ENCODE measurements around the gene PARD3. TPM values are rescaled to one million over a fixed set of nuclear protein-coding genes. Genes with fewer than 3 reads are reported as not detected.

Gene PARD3
- 88.7 TPM for total RNA-seq

- Histone ChIP-seq H3K27me3 (ENCODE audit: control insufficient read depth in 3 of 3, insufficient read depth in 3 of 3, low read length in 3 of 3) (no peaks in the 10 kb centered on the region), H3K9ac (ENCODE audit: low read depth in 1 of 3, low read length in 3 of 3) (peak within 1 kb of the TSS; percentile 77 to 89 (median 84)), H3K4me1 (ENCODE audit: control insufficient read depth in 3 of 3, insufficient read depth in 3 of 3, low read length in 3 of 3) (peaks cover 33 to 46% (median 36%) of the 10 kb centered on the region in 3 donors), H3K9me3 (ENCODE audit: control insufficient read depth in 3 of 3, low read length in 3 of 3) (no peaks in the 10 kb centered on the region), H3K36me3 (ENCODE audit: control insufficient read depth in 3 of 3, insufficient read depth in 3 of 3, low read length in 3 of 3) (no peaks in the 10 kb centered on the region), H3K4me3 (ENCODE audit: low read length in 3 of 3) (peak within 1 kb of the TSS; percentile 74 to 77 (median 76)), H3K27ac (ENCODE audit: low read depth, low read length) (peak within 1 kb of the TSS; percentile 75)
Observed at GRCh38 chr10:34815185-34816084, at the start of gene PARD3. Gene PARD3 (minus strand): TSS chr10:34815296. CDS start chr10:34814995, 301 bp downstream.

GRCh38 chr10:34864149-34865067 lies 49.3 kb upstream of the PARD3 start:
- no peak overlapping the region for H3K27ac ChIP-seq (ENCODE audit: low read depth, low read length)
- no peaks in the 10 kb centered on the region for H3K9me3 ChIP-seq (ENCODE audit: control insufficient read depth in 3 of 3, low read length in 3 of 3)
- no peaks in the 10 kb centered on the region for H3K27me3 ChIP-seq (ENCODE audit: control insufficient read depth in 3 of 3, insufficient read depth in 3 of 3, low read length in 3 of 3)
- no peaks in the 10 kb centered on the region for H3K36me3 ChIP-seq (ENCODE audit: control insufficient read depth in 3 of 3, insufficient read depth in 3 of 3, low read length in 3 of 3)
- H3K4me1 ChIP-seq (ENCODE audit: control insufficient read depth in 3 of 3, insufficient read depth in 3 of 3, low read length in 3 of 3), result peaks cover 5 to 12% (median 5%) of the 10 kb centered on the region in 3 donors
- H3K4me3 ChIP-seq (ENCODE audit: low read length in 3 of 3), result no peak overlapping the region
- H3K9ac ChIP-seq (ENCODE audit: low read depth in 1 of 3, low read length in 3 of 3), result no peak overlapping the region

DNA sequence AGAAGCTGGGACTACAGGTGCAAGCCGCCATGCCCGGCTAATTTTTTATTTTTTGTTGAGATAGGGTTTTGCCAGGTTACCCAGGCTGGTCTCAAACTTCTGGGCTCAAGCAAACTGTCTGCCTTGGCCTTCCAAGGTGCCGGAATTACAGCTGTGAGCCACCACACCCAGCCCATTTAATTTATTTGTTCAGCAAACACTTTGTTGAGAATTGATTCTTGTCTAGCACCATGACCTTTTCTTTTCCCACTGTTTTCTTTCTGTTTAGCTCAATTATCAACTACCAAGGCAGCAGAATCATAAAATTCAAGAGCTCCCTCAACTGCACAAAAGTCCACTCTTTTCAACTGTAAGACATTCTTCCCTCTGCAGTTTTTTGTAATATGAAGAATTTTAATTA lies 47.8 kb upstream of the PARD3 start:
- peaks cover 5 to 12% (median 5%) of the 10 kb centered on the region in 3 donors for H3K4me1 ChIP-seq (ENCODE audit: control insufficient read depth in 3 of 3, insufficient read depth in 3 of 3, low read length in 3 of 3)
- no peak overlapping the region for H3K9ac ChIP-seq (ENCODE audit: low read depth in 1 of 3, low read length in 3 of 3)
- no peak overlapping the region for H3K4me3 ChIP-seq (ENCODE audit: low read length in 3 of 3)
- no peaks in the 10 kb centered on the region for H3K36me3 ChIP-seq (ENCODE audit: control insufficient read depth in 3 of 3, insufficient read depth in 3 of 3, low read length in 3 of 3)
- H3K9me3 ChIP-seq (ENCODE audit: control insufficient read depth in 3 of 3, low read length in 3 of 3), result no peaks in the 10 kb centered on the region
- H3K27me3 ChIP-seq (ENCODE audit: control insufficient read depth in 3 of 3, insufficient read depth in 3 of 3, low read length in 3 of 3), result no peaks in the 10 kb centered on the region
- H3K27ac ChIP-seq (ENCODE audit: low read depth, low read length), result no peak overlapping the region

GRCh38 chr10:34861293-34862021 lies 46.4 kb upstream of the PARD3 start:
- Histone ChIP-seq H3K4me3 (ENCODE audit: low read length in 3 of 3) (peak overlapping the region in 1 of 3 donors; percentile 41), H3K27ac (ENCODE audit: low read depth, low read length) (no peak overlapping the region), H3K4me1 (ENCODE audit: control insufficient read depth in 3 of 3, insufficient read depth in 3 of 3, low read length in 3 of 3) (peaks cover 5 to 12% (median 5%) of the 10 kb centered on the region in 3 donors), H3K36me3 (ENCODE audit: control insufficient read depth in 3 of 3, insufficient read depth in 3 of 3, low read length in 3 of 3) (no peaks in the 10 kb centered on the region), H3K9ac (ENCODE audit: low read depth in 1 of 3, low read length in 3 of 3) (peak overlapping the region in 2 of 3 donors; percentile 32 to 74), H3K27me3 (ENCODE audit: control insufficient read depth in 3 of 3, insufficient read depth in 3 of 3, low read length in 3 of 3) (peaks cover 0 to 4% (median 0%) of the 10 kb centered on the region in 3 donors), H3K9me3 (ENCODE audit: control insufficient read depth in 3 of 3, low read length in 3 of 3) (no peaks in the 10 kb centered on the region)

DNA sequence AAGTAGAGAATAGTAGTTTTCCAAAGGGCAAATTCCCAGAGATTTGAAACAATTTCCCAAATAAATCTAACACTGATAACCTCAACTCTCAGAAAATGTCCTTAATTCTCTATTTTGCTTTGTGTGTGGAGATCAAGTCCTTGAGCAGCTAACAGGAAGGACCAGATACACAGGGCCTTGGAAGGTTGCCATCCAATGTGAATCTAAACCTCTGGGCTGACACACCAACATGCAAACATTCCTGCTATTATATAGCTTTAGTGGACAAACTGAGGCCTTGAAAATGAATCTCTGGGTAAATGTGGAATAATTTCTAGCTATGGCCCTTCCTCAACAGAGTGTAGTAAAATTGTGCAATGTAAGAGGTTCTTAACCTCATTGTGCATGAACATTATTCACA lies 44.1 kb upstream of the PARD3 start:
- Histone ChIP-seq H3K9ac (ENCODE audit: low read depth in 1 of 3, low read length in 3 of 3) (no peak overlapping the region), H3K9me3 (ENCODE audit: control insufficient read depth in 3 of 3, low read length in 3 of 3) (no peaks in the 10 kb centered on the region), H3K4me3 (ENCODE audit: low read length in 3 of 3) (no peak overlapping the region), H3K27me3 (ENCODE audit: control insufficient read depth in 3 of 3, insufficient read depth in 3 of 3, low read length in 3 of 3) (peaks cover 0 to 4% (median 0%) of the 10 kb centered on the region in 3 donors), H3K4me1 (ENCODE audit: control insufficient read depth in 3 of 3, insufficient read depth in 3 of 3, low read length in 3 of 3) (peaks cover 5 to 12% (median 5%) of the 10 kb centered on the region in 3 donors), H3K36me3 (ENCODE audit: control insufficient read depth in 3 of 3, insufficient read depth in 3 of 3, low read length in 3 of 3) (no peaks in the 10 kb centered on the region), H3K27ac (ENCODE audit: low read depth, low read length) (no peak overlapping the region)

- no peaks in the 10 kb centered on the region for H3K36me3 ChIP-seq (ENCODE audit: control insufficient read depth in 3 of 3, insufficient read depth in 3 of 3, low read length in 3 of 3)
- H3K9ac ChIP-seq (ENCODE audit: low read depth in 1 of 3, low read length in 3 of 3), result no peak overlapping the region
- no peak overlapping the region for H3K4me3 ChIP-seq (ENCODE audit: low read length in 3 of 3)
- no peak overlapping the region for H3K27ac ChIP-seq (ENCODE audit: low read depth, low read length)
- no peaks in the 10 kb centered on the region for H3K9me3 ChIP-seq (ENCODE audit: control insufficient read depth in 3 of 3, low read length in 3 of 3)
- peaks cover 5 to 11% (median 5%) of the 10 kb centered on the region in 3 donors for H3K4me1 ChIP-seq (ENCODE audit: control insufficient read depth in 3 of 3, insufficient read depth in 3 of 3, low read length in 3 of 3)
- peaks cover 0 to 4% (median 0%) of the 10 kb centered on the region in 3 donors for H3K27me3 ChIP-seq (ENCODE audit: control insufficient read depth in 3 of 3, insufficient read depth in 3 of 3, low read length in 3 of 3)
Observed at GRCh38 chr10:34858003-34858402, 42.9 kb upstream of the PARD3 start.

GRCh38 chr10:34854147-34854601 lies 39.1 kb upstream of the PARD3 start:
- Histone ChIP-seq H3K4me1 (ENCODE audit: control insufficient read depth in 3 of 3, insufficient read depth in 3 of 3, low read length in 3 of 3) (peaks cover 0 to 4% (median 0%) of the 10 kb centered on the region in 3 donors), H3K27me3 (ENCODE audit: control insufficient read depth in 3 of 3, insufficient read depth in 3 of 3, low read length in 3 of 3) (peaks cover 0 to 4% (median 0%) of the 10 kb centered on the region in 3 donors), H3K27ac (ENCODE audit: low read depth, low read length) (no peak overlapping the region), H3K9ac (ENCODE audit: low read depth in 1 of 3, low read length in 3 of 3) (no peak overlapping the region), H3K9me3 (ENCODE audit: control insufficient read depth in 3 of 3, low read length in 3 of 3) (no peaks in the 10 kb centered on the region), H3K4me3 (ENCODE audit: low read length in 3 of 3) (peak overlapping the region in 1 of 3 donors; percentile 6), H3K36me3 (ENCODE audit: control insufficient read depth in 3 of 3, insufficient read depth in 3 of 3, low read length in 3 of 3) (no peaks in the 10 kb centered on the region)

GRCh38 chr10:34853357-34853756 lies 38.3 kb upstream of the PARD3 start:
- Histone ChIP-seq H3K4me1 (ENCODE audit: control insufficient read depth in 3 of 3, insufficient read depth in 3 of 3, low read length in 3 of 3) (peaks cover 0 to 4% (median 0%) of the 10 kb centered on the region in 3 donors), H3K9me3 (ENCODE audit: control insufficient read depth in 3 of 3, low read length in 3 of 3) (no peaks in the 10 kb centered on the region), H3K27ac (ENCODE audit: low read depth, low read length) (no peak overlapping the region), H3K9ac (ENCODE audit: low read depth in 1 of 3, low read length in 3 of 3) (no peak overlapping the region), H3K36me3 (ENCODE audit: control insufficient read depth in 3 of 3, insufficient read depth in 3 of 3, low read length in 3 of 3) (no peaks in the 10 kb centered on the region), H3K27me3 (ENCODE audit: control insufficient read depth in 3 of 3, insufficient read depth in 3 of 3, low read length in 3 of 3) (peaks cover 0 to 4% (median 0%) of the 10 kb centered on the region in 3 donors), H3K4me3 (ENCODE audit: low read length in 3 of 3) (no peak overlapping the region)

DNA sequence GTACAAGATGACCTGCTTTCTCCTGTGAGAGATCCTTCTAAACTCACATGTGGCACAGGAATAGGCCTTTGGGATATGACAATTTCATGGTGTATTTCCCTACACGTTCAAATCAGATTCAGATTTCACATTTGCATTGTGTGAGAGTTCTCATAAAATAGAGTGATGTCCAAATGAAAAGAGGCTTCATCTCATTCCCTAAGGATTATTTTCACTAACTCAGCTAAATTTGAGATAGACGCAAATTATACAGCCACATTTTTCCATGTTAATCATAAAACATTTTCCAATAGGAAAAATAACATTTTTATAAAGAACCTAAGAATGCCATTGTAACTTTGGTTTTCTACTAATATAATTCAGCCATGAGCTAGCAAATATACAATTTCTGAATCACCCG lies 35.5 kb upstream of the PARD3 start:
- H3K4me1 ChIP-seq (ENCODE audit: control insufficient read depth in 3 of 3, insufficient read depth in 3 of 3, low read length in 3 of 3), result peaks cover 0 to 4% (median 0%) of the 10 kb centered on the region in 3 donors
- no peak overlapping the region for H3K27ac ChIP-seq (ENCODE audit: low read depth, low read length)
- H3K9me3 ChIP-seq (ENCODE audit: control insufficient read depth in 3 of 3, low read length in 3 of 3), result no peaks in the 10 kb centered on the region
- H3K27me3 ChIP-seq (ENCODE audit: control insufficient read depth in 3 of 3, insufficient read depth in 3 of 3, low read length in 3 of 3), result no peaks in the 10 kb centered on the region
- no peaks in the 10 kb centered on the region for H3K36me3 ChIP-seq (ENCODE audit: control insufficient read depth in 3 of 3, insufficient read depth in 3 of 3, low read length in 3 of 3)
- no peak overlapping the region for H3K9ac ChIP-seq (ENCODE audit: low read depth in 1 of 3, low read length in 3 of 3)
- H3K4me3 ChIP-seq (ENCODE audit: low read length in 3 of 3), result no peak overlapping the region

Measured in skeletal muscle tissue (tissue), 4 donors.